Sigmoid colon (tissue), 7 donors: ENCODE results near the gene HSPH1. TPM values are rescaled to one million over a fixed set of nuclear protein-coding genes. Genes with fewer than 3 reads are reported as not detected.

ENCODE experiments used
- DNase-seq: peaks from one replicate; pipeline ENCODE4 v3.0.0-alpha.2; 2019
- H3K27ac ChIP-seq, 4 donors: fragments of 200-600 bp; sonication (generic); one replicate each; pipeline ENCODE4 v1.5.1; 2016 to 2019; ENCODE audit warnings: mild to moderate bottlenecking in 1 of 4
- H3K27me3 ChIP-seq, 3 donors: fragments of 200-600 bp; sonication (generic); one replicate each; pipeline ENCODE4 v1.5.1; 2019; ENCODE audit warnings: mild to moderate bottlenecking in 1 of 3
- H3K36me3 ChIP-seq, 4 donors: fragments of 200-600 bp; sonication (generic); one replicate each; pipeline ENCODE4 v1.5.1; 2016 to 2019
- H3K4me1 ChIP-seq, 4 donors: fragments of 200-600 bp; sonication (generic); one replicate each; pipeline ENCODE4 v1.5.1; 2017 to 2019
- H3K4me3 ChIP-seq, 4 donors: fragments of 200-600 bp; sonication (generic); one replicate each; pipeline ENCODE4 v1.5.1; 2017 to 2019; ENCODE audit warnings: mild to moderate bottlenecking in 2 of 4, moderate library complexity in 1 of 4
- H3K9me3 ChIP-seq, 4 donors: fragments of 200-600 bp in 3 of 4; sonication (generic) in 3 of 4; one replicate each; pipeline versions ENCODE4 v1.5.1 to v1.6.1; 2013 to 2019
- CTCF ChIP-seq, 4 experiments: fragments of 450-650 bp in 3 of 4; fragments of 200-600 bp in 1 of 4; IDR thresholded peaks; one replicate each; pipeline ENCODE4 v1.5.1; 2016 to 2019; ENCODE audit warnings: antibody characterized with exemption in 4 of 4, mild to moderate bottlenecking in 3 of 4, moderate library complexity in 2 of 4
- EP300 ChIP-seq, 4 donors: sonication (generic); formaldehyde crosslinking; IDR thresholded peaks; one replicate each; pipeline ENCODE4 v1.6.1; 2017; ENCODE audit warnings: antibody characterized with exemption in 4 of 4
- POLR2A ChIP-seq, 2 donors: fragments of 450-650 bp; IDR thresholded peaks; one replicate each; pipeline ENCODE4 v1.6.1; 2016; ENCODE audit warnings: antibody characterized with exemption in 2 of 2, mild to moderate bottlenecking in 2 of 2, moderate library complexity in 2 of 2
- POLR2AphosphoS5 ChIP-seq, 4 donors: sonication (generic); formaldehyde crosslinking; IDR thresholded peaks; one replicate each; pipeline ENCODE4 v1.6.1; 2017; ENCODE audit warnings: antibody characterized with exemption in 4 of 4
- WGBS, 2 donors: extraction: QIAGEN DNeasy Blood & Tissue Kit; methylation state at CpG; one replicate each; pipeline ENCODE4 v1.1.7; 2013; 5-methylcytosine and 5-hydroxymethylcytosine counted together
- intact Hi-C: fragments of 100-400 bp; cut with DNase I; formaldehyde crosslinking; loops from one replicate; pipeline ENCODE4 v1.15.1; 2023
- polyA plus RNA-seq, 3 donors: library from polyadenylated mRNA; stranded (reverse); fragments of 200-250 nt; gene quantifications; one replicate each; pipeline ENCODE4 v1.2.3, GENCODE V29; 2013
- total RNA-seq, 4 donors: library from RNA; depleted of rRNA; stranded (reverse); fragments of >200 nt; gene quantifications; one replicate each; pipeline ENCODE4 v1.1.0, GENCODE V29; 2016
- donor health status: healthy with polysubstance abuse.
- donor health status: Bipolar disorder and iron deficiency.
- donor health status: healthy.

HSPH1 gene
- total and polyA plus RNA-seq, 7 donors, result 12.0 to 41.5 (median 30.7) TPM

- WGBS, 2 donors, result 0% methylated on average over 126 of the region's 126 CpGs
- no peak for TF ChIP-seq POLR2A (IDR thresholded peaks at IDR 0.05)
- TF ChIP-seq EP300 (IDR thresholded peaks at IDR 0.05), result no peak
- TF ChIP-seq CTCF (IDR thresholded peaks at IDR 0.05), result peak in 2 of 4 experiments; percentile 66 to 91
- TF ChIP-seq POLR2AphosphoS5 (IDR thresholded peaks at IDR 0.05), result no peak
- Histone ChIP-seq H3K36me3 (no peaks in the 10 kb centered on the region), H3K27ac (peak within 1 kb of the TSS; percentile 91 to 99 (median 96)), H3K4me3 (peak within 1 kb of the TSS; percentile 57 to 88 (median 80)), H3K27me3 (no peaks in the 10 kb centered on the region), H3K9me3 (no peaks in the 10 kb centered on the region), H3K4me1 (peaks cover 0 to 16% (median 10%) of the 10 kb centered on the region in 4 donors)
- intact Hi-C loops, result loop anchor here (1.0 to 10.0 kb wide), 2 partner anchors 38 to 225 kb away; no protein-coding TSS in a partner anchor
- DNase-seq, result peak; percentile 85
Measured at GRCh38 chr13:31199849-31200636, 38.3 kb upstream of the HSPH1 start, which contains the start of gene B3GLCT. Gene B3GLCT, plus strand, starts transcription at chr13:31199975. Its CDS starts 110 bp downstream, at chr13:31200085.

DNA sequence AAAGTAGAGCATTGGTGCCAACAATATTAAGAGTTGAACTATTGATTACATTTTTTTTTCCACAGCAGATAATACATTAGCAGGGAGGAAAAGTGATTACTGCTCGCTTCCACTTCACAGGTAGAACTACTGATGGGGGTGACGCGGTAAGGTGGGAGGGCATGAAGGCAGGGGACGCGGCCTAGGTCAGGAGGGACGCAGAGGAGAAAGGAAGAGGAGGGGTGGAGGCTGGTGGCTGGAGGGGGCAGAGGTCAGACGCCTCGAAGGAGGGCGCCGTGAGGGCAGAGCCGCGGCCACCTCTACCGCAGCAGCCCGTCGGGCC lies 37.8 kb upstream of the HSPH1 start:
- Histone ChIP-seq H3K27me3 (no peaks in the 10 kb centered on the region), H3K36me3 (no peaks in the 10 kb centered on the region), H3K4me1 (peaks cover 0 to 16% (median 10%) of the 10 kb centered on the region in 4 donors), H3K4me3 (peak overlapping the region; percentile 57 to 88 (median 80)), H3K9me3 (no peaks in the 10 kb centered on the region), H3K27ac (peak overlapping the region; percentile 91 to 99 (median 96))
- intact Hi-C loops, result no loop called here
- TF ChIP-seq CTCF (IDR thresholded peaks at IDR 0.05) (no peak), POLR2A (IDR thresholded peaks at IDR 0.05) (no peak), POLR2AphosphoS5 (IDR thresholded peaks at IDR 0.05) (no peak), EP300 (IDR thresholded peaks at IDR 0.05) (no peak)
- 3 to 5% methylated on average over 15 of the region's 15 CpGs for WGBS, 2 donors
- no peak for DNase-seq

DNA sequence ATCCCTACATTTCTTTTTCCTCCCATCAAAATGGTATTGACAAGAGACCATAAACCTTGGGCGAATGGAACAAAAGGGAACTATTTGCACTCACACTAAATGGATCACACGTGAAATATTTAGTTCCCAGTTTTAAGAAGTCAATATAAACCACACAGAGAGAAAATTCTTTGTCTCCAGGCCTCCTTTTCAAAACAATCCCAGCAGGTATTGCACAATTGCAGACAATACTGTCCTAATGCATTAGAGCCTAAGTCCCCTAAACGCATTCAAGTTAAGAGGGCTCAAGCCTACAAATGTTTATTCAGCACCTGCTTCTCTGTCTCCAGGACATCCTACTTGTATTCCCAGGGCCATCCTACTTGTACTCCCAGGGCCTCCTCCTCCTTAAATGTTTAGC lies 36.8 kb upstream of the HSPH1 start:
- Histone ChIP-seq H3K36me3 (no peaks in the 10 kb centered on the region), H3K27me3 (no peaks in the 10 kb centered on the region), H3K27ac (no peak overlapping the region), H3K9me3 (no peaks in the 10 kb centered on the region), H3K4me3 (no peak overlapping the region), H3K4me1 (peaks cover 0 to 16% (median 10%) of the 10 kb centered on the region in 4 donors)
- DNase-seq, result no peak
- intact Hi-C loops, result no loop called here
- TF ChIP-seq EP300 (IDR thresholded peaks at IDR 0.05), result no peak
- no peak for TF ChIP-seq POLR2AphosphoS5 (IDR thresholded peaks at IDR 0.05)
- no peak for TF ChIP-seq CTCF (IDR thresholded peaks at IDR 0.05)
- no peak for TF ChIP-seq POLR2A (IDR thresholded peaks at IDR 0.05)
- 79 to 87% methylated on average over 3 of the region's 3 CpGs for WGBS, 2 donors

DNA sequence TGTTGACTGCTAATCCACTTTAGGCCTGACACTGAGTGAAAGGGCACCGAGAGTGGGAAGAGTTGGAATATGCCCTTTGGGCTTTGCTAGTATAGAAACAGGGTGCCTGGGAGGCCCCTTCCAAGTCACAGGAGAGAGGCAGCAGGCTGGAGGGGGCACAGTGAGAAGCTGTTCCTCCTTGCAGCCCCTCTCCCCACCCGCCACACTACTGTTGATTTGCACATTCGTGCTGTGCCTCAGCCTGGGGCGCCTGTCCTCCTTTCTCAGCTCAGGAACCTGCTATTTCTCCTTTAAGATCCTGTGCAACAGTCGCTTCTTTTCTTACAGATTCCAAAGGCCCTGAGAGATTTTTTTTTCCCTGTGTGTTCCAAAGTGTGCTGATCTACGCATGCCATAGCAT lies 35.3 kb upstream of the HSPH1 start:
- Histone ChIP-seq H3K9me3 (no peaks in the 10 kb centered on the region), H3K4me1 (peaks cover 0 to 16% (median 10%) of the 10 kb centered on the region in 4 donors), H3K27me3 (no peaks in the 10 kb centered on the region), H3K27ac (no peak overlapping the region), H3K4me3 (no peak overlapping the region), H3K36me3 (no peaks in the 10 kb centered on the region)
- 92 to 94% methylated on average over 6 of the region's 6 CpGs for WGBS, 2 donors
- no peak for DNase-seq
- TF ChIP-seq CTCF (IDR thresholded peaks at IDR 0.05) (no peak), POLR2A (IDR thresholded peaks at IDR 0.05) (no peak), EP300 (IDR thresholded peaks at IDR 0.05) (no peak), POLR2AphosphoS5 (IDR thresholded peaks at IDR 0.05) (no peak)
- intact Hi-C loops, result no loop called here
